Hepatocyte (in vitro differentiated cells): ENCODE measurements around the gene ZNF792. TPM values are rescaled to one million over a fixed set of nuclear protein-coding genes. Genes with fewer than 3 reads are reported as not detected.
"Not testable (repeated sequence)": the region's sequence is repeated elsewhere in the genome, so short reads cannot be mapped to it uniquely, and the experiment has no call there.

Experiments used
- DNase-seq: peaks from one replicate; pipeline ENCODE4 v3.0.0-alpha.2; 2016; ENCODE audit warnings: low spot score
- H2AFZ ChIP-seq: fragments of 200-600 bp; sonication (generic); 2 replicates; pipeline ENCODE4 v1.6.0; 2016; ENCODE audit warnings: antibody characterized with exemption, mild to moderate bottlenecking
- H3K27ac ChIP-seq: fragments of 200-600 bp; sonication (generic); 2 replicates; pipeline ENCODE4 v1.5.1; 2016; ENCODE audit warnings: mild to moderate bottlenecking
- H3K27me3 ChIP-seq: fragments of 200-600 bp; sonication (generic); 2 replicates; pipeline ENCODE4 v1.6.1; 2016
- H3K36me3 ChIP-seq: fragments of 200-600 bp; sonication (generic); replicated peaks from 2 replicates; pipeline ENCODE4 v1.5.1; 2016; ENCODE audit warnings: low read depth; ENCODE audit not compliant: insufficient read depth
- H3K4me1 ChIP-seq: fragments of 200-600 bp; sonication (generic); 2 replicates; pipeline ENCODE4 v1.5.1; 2016; ENCODE audit warnings: mild to moderate bottlenecking, moderate library complexity; ENCODE audit not compliant: insufficient read depth
- H3K4me2 ChIP-seq: fragments of 200-600 bp; sonication (generic); 2 replicates; pipeline ENCODE4 v1.6.0; 2016
- H3K4me3 ChIP-seq: fragments of 200-600 bp; sonication (generic); 2 replicates; pipeline ENCODE4 v1.5.1; 2016; ENCODE audit warnings: mild to moderate bottlenecking
- H3K79me2 ChIP-seq: fragments of 200-600 bp; sonication (generic); 2 replicates; pipeline ENCODE4 v1.6.0; 2017; ENCODE audit warnings: mild to moderate bottlenecking
- H3K9me2 ChIP-seq: fragments of 200-600 bp; sonication (generic); replicated peaks from 2 replicates; pipeline ENCODE4 v1.6.0; 2017; ENCODE audit warnings: mild to moderate bottlenecking; ENCODE audit not compliant: insufficient read depth
- H3K9me3 ChIP-seq: fragments of 200-600 bp; sonication (generic); 2 replicates; pipeline ENCODE4 v1.5.1; 2016; ENCODE audit warnings: low read depth, mild to moderate bottlenecking
- H4K20me1 ChIP-seq: fragments of 200-600 bp; sonication (generic); 2 replicates; pipeline ENCODE4 v1.6.0; 2016; ENCODE audit warnings: mild to moderate bottlenecking; ENCODE audit not compliant: insufficient read depth, poor library complexity, severe bottlenecking
- EZH2 ChIP-seq: fragments of 200-600 bp; sonication (generic); IDR thresholded peaks from 2 replicates; pipeline ENCODE4 v1.6.1; 2016; ENCODE audit warnings: antibody characterized with exemption, mild to moderate bottlenecking, borderline replicate concordance
- EZH2phosphoT487 ChIP-seq: fragments of 200-600 bp; sonication (generic); IDR thresholded peaks from one replicate; pipeline ENCODE4 v1.6.1; 2018; ENCODE audit warnings: antibody characterized with exemption, mild to moderate bottlenecking, low read depth, moderate library complexity; ENCODE audit not compliant: unreplicated experiment, severe bottlenecking
- WGBS: methylation state at CpG from one replicate; pipeline ENCODE4 v1.1.6; 2016; ENCODE audit warnings: low lambda C conversion rate; ENCODE audit errors: missing lambda C conversion rate; 5-methylcytosine and 5-hydroxymethylcytosine counted together
- polyA plus RNA-seq: library from polyadenylated mRNA; unstranded; fragments of >200 nt; fragmentation: Nextera tagmentation; extraction: Ambion mirVana; gene quantifications from 2 replicates; pipeline ENCODE4 v1.2.1, GENCODE V29; 2016
- total RNA-seq: library from RNA; depleted of rRNA; stranded (reverse); fragments of >200 nt; gene quantifications from 2 replicates; pipeline ENCODE4 v1.2.3, GENCODE V29; 2014
- TF ChIP-seq, protein P1 (sequence below): fragments of 200-600 bp; sonication (generic); IDR thresholded peaks from 2 replicates; pipeline ENCODE4 v1.5.1; 2016; ENCODE audit warnings: antibody characterized with exemption, mild to moderate bottlenecking; ENCODE audit not compliant: poor library complexity

The ZNF792 gene
- total and polyA plus RNA-seq, 2 experiments from 2014 or later: 3.5 to 9.5 TPM

DNA sequence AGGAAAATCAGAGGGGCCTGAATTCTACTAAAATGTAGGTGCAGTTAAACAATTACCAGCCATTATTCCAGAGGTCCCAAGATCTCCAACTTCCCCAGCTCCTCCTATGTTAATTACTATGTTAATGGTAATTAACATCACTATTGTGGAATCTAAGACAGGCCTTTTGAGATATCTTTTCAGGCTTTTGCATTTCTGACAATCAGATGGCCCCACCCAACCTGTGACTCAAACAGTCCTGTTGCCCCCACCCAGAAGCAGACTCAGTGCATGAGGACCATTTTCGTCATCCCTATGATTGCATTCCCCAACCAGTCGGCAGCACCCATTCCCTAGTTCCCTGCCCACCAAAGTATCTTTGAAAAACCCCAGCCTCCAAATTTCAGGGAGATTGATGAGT, 45.8 kb downstream of the ZNF792 start:
- H3K36me3 ChIP-seq: no peaks in the 10 kb centered on the region
- H3K27me3 ChIP-seq: no peaks in the 10 kb centered on the region
- WGBS: 79% methylated on average over 2 of the region's 2 CpGs
- H2AFZ ChIP-seq: no peak overlapping the region
- no peak overlapping the region for H3K4me3 ChIP-seq
- H3K27ac ChIP-seq: no peak overlapping the region
- TF ChIP-seq, protein P1, sequence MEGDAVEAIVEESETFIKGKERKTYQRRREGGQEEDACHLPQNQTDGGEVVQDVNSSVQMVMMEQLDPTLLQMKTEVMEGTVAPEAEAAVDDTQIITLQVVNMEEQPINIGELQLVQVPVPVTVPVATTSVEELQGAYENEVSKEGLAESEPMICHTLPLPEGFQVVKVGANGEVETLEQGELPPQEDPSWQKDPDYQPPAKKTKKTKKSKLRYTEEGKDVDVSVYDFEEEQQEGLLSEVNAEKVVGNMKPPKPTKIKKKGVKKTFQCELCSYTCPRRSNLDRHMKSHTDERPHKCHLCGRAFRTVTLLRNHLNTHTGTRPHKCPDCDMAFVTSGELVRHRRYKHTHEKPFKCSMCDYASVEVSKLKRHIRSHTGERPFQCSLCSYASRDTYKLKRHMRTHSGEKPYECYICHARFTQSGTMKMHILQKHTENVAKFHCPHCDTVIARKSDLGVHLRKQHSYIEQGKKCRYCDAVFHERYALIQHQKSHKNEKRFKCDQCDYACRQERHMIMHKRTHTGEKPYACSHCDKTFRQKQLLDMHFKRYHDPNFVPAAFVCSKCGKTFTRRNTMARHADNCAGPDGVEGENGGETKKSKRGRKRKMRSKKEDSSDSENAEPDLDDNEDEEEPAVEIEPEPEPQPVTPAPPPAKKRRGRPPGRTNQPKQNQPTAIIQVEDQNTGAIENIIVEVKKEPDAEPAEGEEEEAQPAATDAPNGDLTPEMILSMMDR: no peak
- TF ChIP-seq EZH2phosphoT487 (no peak), EZH2 (no peak)
- no peaks in the 10 kb centered on the region for H3K79me2 ChIP-seq
- no peaks in the 10 kb centered on the region for H3K9me2 ChIP-seq
- DNase-seq: no peak
- no peaks in the 10 kb centered on the region for H3K9me3 ChIP-seq
- no peaks in the 10 kb centered on the region for H4K20me1 ChIP-seq
- no peak overlapping the region for H3K4me2 ChIP-seq
- no peaks in the 10 kb centered on the region for H3K4me1 ChIP-seq

DNA sequence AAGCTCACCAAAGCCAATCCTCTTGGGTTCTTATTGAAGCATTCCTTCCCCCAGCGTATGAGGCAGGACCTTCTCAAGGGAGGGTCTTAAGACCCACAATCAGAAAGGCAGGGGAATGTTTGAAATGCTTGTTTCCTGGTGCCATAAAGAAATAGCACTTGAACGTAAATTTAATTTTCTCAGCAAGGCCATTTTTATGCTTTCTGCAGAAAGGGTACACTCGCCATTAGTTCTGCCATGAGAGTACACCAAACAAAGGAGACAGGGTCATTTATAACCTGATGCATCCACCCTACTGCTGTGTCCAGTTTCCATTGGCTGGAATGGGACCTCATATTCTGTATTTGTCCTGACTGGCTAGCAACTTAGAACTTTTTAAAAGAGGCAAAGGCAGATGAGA, 46.9 kb downstream of the ZNF792 start:
- 86% methylated on average over 3 of the region's 3 CpGs for WGBS
- H2AFZ ChIP-seq, H3K4me1 ChIP-seq, H3K4me3 ChIP-seq, H3K79me2 ChIP-seq, H3K36me3 ChIP-seq, H3K9me3 ChIP-seq, H3K27me3 ChIP-seq, H3K4me2 ChIP-seq, DNase-seq, H3K27ac ChIP-seq, H3K9me2 ChIP-seq, H4K20me1 ChIP-seq: not testable (repeated sequence)

DNA sequence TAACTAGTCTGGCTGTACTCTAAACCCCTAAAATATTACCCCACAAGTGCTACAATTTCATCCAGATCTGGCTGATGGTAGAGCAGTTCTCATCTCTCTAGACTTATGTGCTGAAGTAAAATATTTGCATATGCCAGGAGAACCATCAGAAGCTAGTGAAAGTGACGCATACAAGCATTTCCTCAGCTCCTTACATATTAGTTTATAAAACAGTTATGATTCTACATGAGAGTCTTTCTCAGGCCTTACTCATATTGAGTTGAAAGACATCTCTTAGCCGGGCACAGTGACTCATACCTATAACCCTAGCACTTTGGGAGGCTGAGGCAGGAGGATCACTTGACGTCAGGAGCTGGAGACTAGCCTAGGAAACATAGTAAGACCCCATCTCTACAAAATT, 53.3 kb downstream of the ZNF792 start:
- whole genome bisulfite sequencing: 91% methylated on average over 3 of the region's 3 CpGs
- no peaks in the 10 kb centered on the region for H4K20me1 ChIP-seq
- H3K79me2 ChIP-seq: no peaks in the 10 kb centered on the region
- no peak overlapping the region for H3K27ac ChIP-seq
- H3K27me3 ChIP-seq: peaks cover 23% of the 10 kb centered on the region
- H3K4me1 ChIP-seq: no peaks in the 10 kb centered on the region
- no peaks in the 10 kb centered on the region for H3K9me3 ChIP-seq
- no peak for DNase-seq
- TF ChIP-seq, protein P1: no peak
- TF ChIP-seq EZH2 (no peak), EZH2phosphoT487 (no peak)
- H3K4me2 ChIP-seq: no peak overlapping the region
- no peaks in the 10 kb centered on the region for H3K36me3 ChIP-seq
- no peaks in the 10 kb centered on the region for H3K9me2 ChIP-seq
- H3K4me3 ChIP-seq: no peak overlapping the region
- no peak overlapping the region for H2AFZ ChIP-seq

Other genes starting within 250 kb of the ZNF792 start
- 14.5 and 30.0 TPM in 2 replicates for gene ZNF181, start 230.0 kb downstream of the ZNF792 start, total RNA-seq
- 11.5 and 11.7 TPM in 2 replicates for gene ZNF181, start 230.0 kb downstream of the ZNF792 start, polyA plus RNA-seq
- 6.0 and 6.1 TPM in 2 replicates for gene ZNF599, start 191.0 kb downstream of the ZNF792 start, total RNA-seq
- gene ZNF599, start 191.0 kb downstream of the ZNF792 start, polyA plus RNA-seq: 6.2 and 7.6 TPM in 2 replicates
- gene ZNF30, start 37.3 kb downstream of the ZNF792 start, total RNA-seq: 3.0 and 3.2 TPM in 2 replicates
- gene ZNF30, start 37.3 kb downstream of the ZNF792 start, polyA plus RNA-seq: 1.1 and 1.2 TPM in 2 replicates
- 34.8 and 35.4 TPM in 2 replicates for gene GRAMD1A, start 36.1 kb upstream of the ZNF792 start, total RNA-seq
- 80.2 and 92.4 TPM in 2 replicates for gene GRAMD1A, start 36.1 kb upstream of the ZNF792 start, polyA plus RNA-seq
- gene SCN1B, start 66.2 kb upstream of the ZNF792 start, total RNA-seq: 0.20 and 0.60 TPM in 2 replicates
- gene SCN1B, start 66.2 kb upstream of the ZNF792 start, polyA plus RNA-seq: 2.5 and 3.1 TPM in 2 replicates
- 150 and 162 TPM in 2 replicates for gene HPN, start 77.5 kb upstream of the ZNF792 start, total RNA-seq
- gene HPN, start 77.5 kb upstream of the ZNF792 start, polyA plus RNA-seq: 206 and 241 TPM in 2 replicates
- gene FXYD3, start 151.6 kb upstream of the ZNF792 start, total RNA-seq: 225 and 235 TPM in 2 replicates
- gene FXYD3, start 151.6 kb upstream of the ZNF792 start, polyA plus RNA-seq: 491 and 542 TPM in 2 replicates
- gene LGI4, start 170.8 kb upstream of the ZNF792 start, total RNA-seq: 2.4 and 6.3 TPM in 2 replicates
- gene LGI4, start 170.8 kb upstream of the ZNF792 start, polyA plus RNA-seq: 5.2 and 8.8 TPM in 2 replicates
- gene FXYD1, start 174.6 kb upstream of the ZNF792 start, total RNA-seq: 2.9 and 7.5 TPM in 2 replicates
- 18.5 and 22.0 TPM in 2 replicates for gene FXYD1, start 174.6 kb upstream of the ZNF792 start, polyA plus RNA-seq
- gene FXYD7, start 179.0 kb upstream of the ZNF792 start, total RNA-seq: 0.27 TPM in 1 of 2 replicates, not detected in the other
- gene FXYD7, start 179.0 kb upstream of the ZNF792 start, polyA plus RNA-seq: 0.22 and 0.46 TPM in 2 replicates
- gene FXYD5, start 190.5 kb upstream of the ZNF792 start, total RNA-seq: 36.4 and 42.8 TPM in 2 replicates
- gene FXYD5, start 190.5 kb upstream of the ZNF792 start, polyA plus RNA-seq: 81.1 and 90.2 TPM in 2 replicates